GM20000 (cell line): ENCODE results near the gene NPPC.
A peak's percentile ranks its signal among the peaks of the same experiment; 100 is the strongest.

Experiments
- DNase-seq: peaks from one replicate; pipeline ENCODE4 v3.0.0; 2012; ENCODE audit warnings: low spot score
- TF ChIP-seq, protein P1 (sequence below): IDR thresholded peaks from 2 replicates; pipeline ENCODE4 v1.5.1; 2012; ENCODE audit warnings: mild to moderate bottlenecking, control low read depth; ENCODE audit errors: extremely low read depth, missing control alignments

NPPC gene

DNA sequence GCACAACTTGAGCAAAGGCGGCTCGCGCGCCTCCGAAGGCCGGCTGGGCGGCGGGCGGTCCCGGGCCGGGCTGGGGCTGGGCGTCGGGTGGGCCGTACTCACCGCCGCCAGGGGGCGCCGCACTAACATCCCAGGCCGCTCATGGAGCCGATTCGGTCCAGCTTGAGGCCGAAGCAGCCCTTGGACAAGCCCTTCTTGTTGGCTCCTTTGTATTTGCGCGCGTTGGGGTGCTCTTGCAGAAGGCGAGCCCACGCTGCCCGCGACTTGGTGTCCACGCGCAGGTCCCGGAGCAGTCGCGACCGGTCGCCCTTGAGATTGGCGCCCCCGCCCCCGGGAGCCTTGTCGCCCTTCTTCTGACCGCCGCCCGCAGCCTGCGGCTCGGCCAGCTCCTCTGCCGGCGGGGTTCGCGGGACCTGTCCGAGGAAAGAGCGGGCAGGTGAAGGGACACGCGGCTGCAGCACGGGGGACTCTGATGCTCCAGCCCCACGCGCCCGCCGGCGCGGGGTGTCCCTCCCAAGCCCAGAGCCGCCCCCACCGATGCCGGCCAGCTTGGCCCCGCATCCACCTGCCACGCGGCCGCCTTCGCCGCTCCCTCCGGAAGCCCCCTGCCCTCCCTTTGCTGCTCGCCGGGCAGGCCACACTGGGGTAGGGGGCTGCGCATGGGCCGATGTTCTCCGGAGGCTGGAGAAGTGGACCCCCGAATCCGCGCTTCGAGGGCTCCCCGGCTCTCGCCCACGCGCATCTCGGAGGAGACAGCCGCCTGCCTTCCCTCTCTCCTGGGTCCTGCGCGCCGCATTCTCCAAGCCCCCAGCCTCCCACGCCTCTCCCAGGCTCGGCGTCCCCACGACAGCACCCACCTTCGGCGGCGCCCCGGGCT is 655 bp downstream of the NPPC start:
- TF ChIP-seq, protein P1, sequence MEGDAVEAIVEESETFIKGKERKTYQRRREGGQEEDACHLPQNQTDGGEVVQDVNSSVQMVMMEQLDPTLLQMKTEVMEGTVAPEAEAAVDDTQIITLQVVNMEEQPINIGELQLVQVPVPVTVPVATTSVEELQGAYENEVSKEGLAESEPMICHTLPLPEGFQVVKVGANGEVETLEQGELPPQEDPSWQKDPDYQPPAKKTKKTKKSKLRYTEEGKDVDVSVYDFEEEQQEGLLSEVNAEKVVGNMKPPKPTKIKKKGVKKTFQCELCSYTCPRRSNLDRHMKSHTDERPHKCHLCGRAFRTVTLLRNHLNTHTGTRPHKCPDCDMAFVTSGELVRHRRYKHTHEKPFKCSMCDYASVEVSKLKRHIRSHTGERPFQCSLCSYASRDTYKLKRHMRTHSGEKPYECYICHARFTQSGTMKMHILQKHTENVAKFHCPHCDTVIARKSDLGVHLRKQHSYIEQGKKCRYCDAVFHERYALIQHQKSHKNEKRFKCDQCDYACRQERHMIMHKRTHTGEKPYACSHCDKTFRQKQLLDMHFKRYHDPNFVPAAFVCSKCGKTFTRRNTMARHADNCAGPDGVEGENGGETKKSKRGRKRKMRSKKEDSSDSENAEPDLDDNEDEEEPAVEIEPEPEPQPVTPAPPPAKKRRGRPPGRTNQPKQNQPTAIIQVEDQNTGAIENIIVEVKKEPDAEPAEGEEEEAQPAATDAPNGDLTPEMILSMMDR = peak; percentile 83
- DNase-seq = peak; percentile 94

DNA sequence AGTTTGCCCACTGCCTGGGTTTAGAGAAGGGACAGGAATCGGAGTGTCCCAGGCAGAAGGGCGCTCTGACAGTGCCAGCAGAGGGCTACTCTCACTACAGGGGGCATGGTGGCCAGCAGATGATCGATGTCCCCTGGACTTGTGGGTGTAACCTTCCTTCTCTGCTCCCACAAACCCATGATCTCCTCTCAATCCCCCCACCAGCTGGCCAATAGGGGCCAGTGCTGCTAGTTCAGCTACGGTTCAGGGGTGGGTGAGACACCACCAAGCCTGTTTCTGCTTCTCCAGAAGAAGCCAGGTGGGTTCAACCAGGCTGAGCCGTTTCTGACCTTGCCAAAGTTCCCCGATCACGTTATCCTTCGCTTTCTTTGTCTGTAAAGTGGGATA is 1.3 kb downstream of the NPPC start:
- no peak for DNase-seq
- TF ChIP-seq, protein P1 = no peak

DNA sequence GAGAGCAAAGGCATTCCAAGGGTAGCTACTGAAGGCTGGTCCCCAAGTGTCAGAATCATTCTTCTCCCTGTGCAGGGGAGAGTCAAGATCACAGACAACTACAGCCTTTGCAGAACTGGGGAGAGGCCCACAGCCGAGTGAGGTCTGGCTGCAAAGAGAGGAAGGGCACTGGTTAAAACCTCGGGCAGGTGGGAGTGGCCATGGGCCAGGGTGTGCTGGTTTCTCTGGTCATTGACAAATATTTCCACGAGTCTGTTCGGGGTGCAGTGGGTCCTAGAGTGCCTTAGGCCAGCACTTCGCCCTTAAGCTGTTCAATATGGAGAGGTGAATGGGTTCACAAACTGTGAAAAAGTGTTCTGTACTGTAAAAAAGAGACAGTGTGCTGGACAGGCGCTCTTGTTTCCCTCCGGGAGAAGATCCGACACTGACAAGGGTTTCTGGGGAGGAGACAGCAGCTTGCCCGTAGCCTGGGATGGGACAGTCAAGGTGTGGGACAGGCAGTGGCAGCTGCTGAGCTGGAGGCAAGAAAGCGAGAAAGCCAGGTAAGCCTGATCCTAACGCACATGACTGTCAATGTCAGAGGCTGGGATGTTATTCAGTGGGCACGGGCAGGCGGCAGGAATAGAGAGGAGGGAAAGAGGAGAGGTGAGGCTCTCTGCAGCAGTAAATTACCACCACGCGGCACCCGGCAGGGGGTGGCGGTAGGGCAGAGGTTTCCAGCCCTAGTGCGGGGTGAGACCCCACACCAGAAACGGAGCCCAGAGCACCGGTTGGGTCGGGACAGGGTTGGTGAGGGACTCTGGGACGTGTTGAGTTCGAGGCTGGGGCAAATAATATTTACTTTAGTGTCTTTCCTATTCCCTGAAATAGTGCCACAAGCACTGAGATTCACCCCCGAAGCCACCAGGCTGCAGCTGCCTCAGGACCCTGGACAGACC is 2.0 kb downstream of the NPPC start:
- peak; percentile 14 for DNase-seq
- TF ChIP-seq, protein P1 = no peak

DNA sequence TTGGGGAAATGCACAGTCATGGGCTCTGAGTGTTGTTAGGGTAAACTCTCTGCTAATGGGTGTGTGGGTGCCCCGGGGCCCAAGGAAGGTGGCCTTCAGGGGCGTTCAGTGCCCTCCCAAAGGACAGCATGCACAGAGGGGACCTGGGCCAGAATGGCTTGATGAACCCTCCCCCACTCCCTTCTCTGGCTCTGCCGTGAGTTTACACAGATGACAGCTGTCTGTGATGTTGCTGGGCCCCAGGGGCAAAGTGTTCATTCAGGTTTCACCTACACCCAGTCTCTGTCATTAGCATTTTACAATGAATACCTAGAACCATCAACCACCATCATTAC is 3.2 kb downstream of the NPPC start:
- TF ChIP-seq, protein P1 = no peak
- peak; percentile 10 for DNase-seq

DNA sequence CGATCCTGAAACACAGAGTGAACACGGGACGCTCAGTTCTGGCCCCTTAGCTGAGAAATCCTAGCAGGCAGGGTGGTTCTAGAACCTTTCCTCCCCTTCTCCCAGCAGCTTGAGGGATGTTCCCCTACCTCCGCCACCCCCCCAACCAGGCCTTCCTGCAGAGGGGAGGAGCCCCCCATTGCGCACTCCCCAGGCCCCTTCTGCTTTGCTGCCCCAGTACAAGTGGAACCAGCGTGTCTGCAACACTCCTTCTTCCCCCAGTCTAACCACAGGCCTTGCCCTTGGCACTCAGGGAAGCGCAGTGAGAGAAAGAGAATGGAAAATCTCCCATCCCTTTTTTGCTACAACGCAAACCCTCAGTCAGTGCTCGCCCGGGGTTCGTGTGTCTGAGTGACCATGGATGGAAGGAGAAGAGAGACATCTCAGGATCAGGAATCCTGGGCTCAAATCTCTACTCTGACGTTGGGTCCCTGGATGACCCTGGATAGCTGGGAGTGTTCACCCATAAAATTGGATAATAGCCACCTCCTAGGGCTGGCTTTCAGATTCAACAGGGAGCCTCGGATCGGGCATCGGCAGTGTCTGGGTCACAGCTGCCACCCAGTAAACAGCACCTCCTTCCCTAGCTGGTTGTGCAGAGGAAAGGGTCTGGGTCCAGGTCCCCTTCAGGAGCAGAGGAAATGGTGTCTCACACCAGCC is 3.7 kb downstream of the NPPC start:
- DNase-seq = peak; percentile 7
- TF ChIP-seq, protein P1 = no peak

DNA sequence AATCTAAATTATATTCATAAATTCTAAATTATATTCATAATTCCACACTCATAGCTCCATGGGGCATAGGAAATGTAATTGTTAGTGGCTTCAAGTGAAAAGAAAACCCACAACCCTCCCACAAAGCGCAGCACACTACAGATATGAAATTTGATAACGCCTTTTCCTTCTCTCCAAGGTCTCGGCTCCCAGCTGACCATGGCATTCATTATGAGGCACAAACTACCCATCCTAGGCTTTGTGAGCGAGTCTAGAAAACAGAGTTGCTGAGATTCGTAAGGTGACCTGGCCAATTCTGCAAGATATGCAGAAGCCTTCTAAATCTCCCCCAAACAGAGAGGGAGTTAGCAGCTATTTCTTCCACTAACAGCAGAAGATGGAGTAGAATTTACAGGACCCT is 5.4 kb downstream of the NPPC start:
- DNase-seq = no peak
- TF ChIP-seq, protein P1 = no peak
